ENCODE results near the gene TPSAB1. TPM values are rescaled to one million over a fixed set of nuclear protein-coding genes. Genes with fewer than 3 reads are reported as not detected.
"Not testable (repeated sequence)": the region's sequence is repeated elsewhere in the genome, so short reads cannot be mapped to it uniquely, and the experiment has no call there.

TPSAB1 gene
- total RNA-seq, 3 donors from 2014 or later, result 7.8 to 51.7 (median 46.2) TPM

DNA sequence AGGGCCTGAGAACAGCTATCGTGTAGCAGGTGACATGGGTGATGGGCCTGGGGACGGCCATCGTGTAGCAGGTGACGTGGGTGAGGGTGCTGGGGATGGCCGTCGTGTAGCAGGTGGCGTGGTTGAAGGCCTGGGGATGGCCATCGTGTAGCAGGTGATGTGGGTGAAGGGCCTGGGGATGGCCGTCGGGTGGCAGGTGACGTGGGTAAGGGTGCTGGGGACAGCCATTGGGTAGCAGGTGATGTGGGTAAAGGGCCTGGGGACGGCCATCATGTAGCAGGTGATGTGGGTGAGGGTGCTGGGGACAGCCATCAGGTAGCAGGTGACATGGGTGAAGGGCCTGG, 30.8 kb downstream of the TPSAB1 start:
- peaks cover 7% of the 10 kb centered on the region for H3K4me1 ChIP-seq (ENCODE audit: low read depth)
- TF ChIP-seq, protein P1, sequence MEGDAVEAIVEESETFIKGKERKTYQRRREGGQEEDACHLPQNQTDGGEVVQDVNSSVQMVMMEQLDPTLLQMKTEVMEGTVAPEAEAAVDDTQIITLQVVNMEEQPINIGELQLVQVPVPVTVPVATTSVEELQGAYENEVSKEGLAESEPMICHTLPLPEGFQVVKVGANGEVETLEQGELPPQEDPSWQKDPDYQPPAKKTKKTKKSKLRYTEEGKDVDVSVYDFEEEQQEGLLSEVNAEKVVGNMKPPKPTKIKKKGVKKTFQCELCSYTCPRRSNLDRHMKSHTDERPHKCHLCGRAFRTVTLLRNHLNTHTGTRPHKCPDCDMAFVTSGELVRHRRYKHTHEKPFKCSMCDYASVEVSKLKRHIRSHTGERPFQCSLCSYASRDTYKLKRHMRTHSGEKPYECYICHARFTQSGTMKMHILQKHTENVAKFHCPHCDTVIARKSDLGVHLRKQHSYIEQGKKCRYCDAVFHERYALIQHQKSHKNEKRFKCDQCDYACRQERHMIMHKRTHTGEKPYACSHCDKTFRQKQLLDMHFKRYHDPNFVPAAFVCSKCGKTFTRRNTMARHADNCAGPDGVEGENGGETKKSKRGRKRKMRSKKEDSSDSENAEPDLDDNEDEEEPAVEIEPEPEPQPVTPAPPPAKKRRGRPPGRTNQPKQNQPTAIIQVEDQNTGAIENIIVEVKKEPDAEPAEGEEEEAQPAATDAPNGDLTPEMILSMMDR (IDR thresholded peaks at IDR 0.05), result no peak
- ATAC-seq, result no peak
- no peak for DNase-seq
- H3K36me3 ChIP-seq (ENCODE audit: low read depth), result no peaks in the 10 kb centered on the region
- H3K4me3 ChIP-seq, result no peak overlapping the region
- intact Hi-C loops (cut with DNase I, micrococcal nuclease), result no loop called here
- no peaks in the 10 kb centered on the region for H3K9me3 ChIP-seq

DNA sequence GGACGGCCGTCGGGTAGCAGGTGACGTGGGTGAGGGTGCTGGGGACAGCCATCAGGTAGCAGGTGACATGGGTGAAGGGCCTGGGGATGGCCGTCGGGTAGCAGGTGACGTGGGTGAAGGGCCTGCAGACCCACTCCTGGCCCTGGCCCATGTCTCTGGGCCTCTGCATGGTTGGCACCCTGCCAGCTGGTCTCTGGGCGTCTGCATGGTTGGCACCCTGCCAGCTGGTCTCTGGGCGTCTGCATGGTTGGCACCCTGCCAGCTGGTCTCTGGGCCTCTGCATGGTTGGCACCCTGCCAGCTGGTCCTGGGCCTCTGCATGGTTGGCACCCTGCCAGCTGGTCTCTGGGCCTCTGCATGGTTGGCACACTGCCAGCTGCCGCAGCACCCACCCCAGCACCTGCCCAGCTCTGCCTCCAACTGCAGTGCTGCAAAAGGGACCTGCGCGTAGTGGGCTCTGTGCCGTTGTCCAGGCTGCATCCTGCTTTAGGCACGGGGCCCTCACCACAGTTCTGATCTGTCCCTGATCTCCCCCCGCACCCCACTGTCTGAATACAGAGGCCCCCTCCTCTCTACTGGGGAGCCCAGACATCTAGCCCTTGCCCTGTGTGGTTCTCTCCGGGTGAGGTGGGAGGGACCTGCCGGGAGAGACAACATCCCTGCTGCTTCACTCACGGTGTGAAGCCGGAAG, 31.4 kb downstream of the TPSAB1 start:
- DNase-seq, result peak; percentile 35 to 66 (median 53)

DNA sequence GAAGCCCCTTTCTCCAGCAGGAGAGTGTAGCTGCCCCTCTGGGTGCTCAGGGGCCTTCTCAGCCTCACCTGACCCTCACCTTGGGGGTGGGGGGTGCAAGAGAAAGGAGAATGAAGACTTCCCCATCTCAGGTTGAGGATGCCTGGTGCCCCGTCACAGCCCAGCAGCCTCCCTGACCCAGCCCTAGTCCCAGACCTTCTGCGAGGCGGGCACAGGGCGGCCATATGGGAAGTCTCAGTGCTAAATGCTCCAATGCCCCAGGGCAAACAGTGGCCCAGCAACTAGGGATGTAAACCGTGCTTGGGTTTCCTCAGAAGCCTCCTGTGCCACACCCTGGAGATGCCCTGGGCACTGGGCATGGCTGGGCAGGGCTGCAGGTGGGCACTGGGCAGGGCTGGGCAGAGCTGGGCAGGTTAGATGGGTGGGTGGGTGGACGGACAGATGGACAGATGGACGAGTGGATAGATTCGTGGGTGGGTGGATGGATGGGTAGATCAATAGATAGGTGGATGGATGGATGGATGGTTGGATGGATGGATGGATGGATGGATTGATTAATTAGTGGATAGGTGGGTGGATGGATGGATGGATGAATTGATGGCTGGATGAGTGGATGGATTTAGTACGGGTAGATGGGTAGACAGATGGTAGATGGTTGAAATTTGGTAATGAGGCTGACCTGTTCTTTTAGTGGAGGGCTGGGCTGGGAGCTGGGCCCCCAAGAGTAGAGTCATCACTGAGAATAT, 32.1 kb downstream of the TPSAB1 start:
- Histone ChIP-seq H3K4me3 (no peak overlapping the region), H3K4me1 (ENCODE audit: low read depth) (peaks cover 7% of the 10 kb centered on the region), H3K36me3 (ENCODE audit: low read depth) (no peaks in the 10 kb centered on the region), H3K9me3 (no peaks in the 10 kb centered on the region)
- DNase-seq, result peak in 1 of 3 donors; percentile 23
- intact Hi-C loops (cut with DNase I, micrococcal nuclease), result no loop called here
- TF ChIP-seq, protein P1 (IDR thresholded peaks at IDR 0.05), result no peak
- peak; percentile 19 for ATAC-seq

More for the DNA sequence above, 31.4 kb downstream of the TPSAB1 start:
- H3K9me3 ChIP-seq; intact Hi-C loops (cut with DNase I, micrococcal nuclease); H3K4me3 ChIP-seq; H3K4me1 ChIP-seq (ENCODE audit: low read depth); H3K36me3 ChIP-seq (ENCODE audit: low read depth): not testable (repeated sequence)
- ATAC-seq, result peak; percentile 56

DNA sequence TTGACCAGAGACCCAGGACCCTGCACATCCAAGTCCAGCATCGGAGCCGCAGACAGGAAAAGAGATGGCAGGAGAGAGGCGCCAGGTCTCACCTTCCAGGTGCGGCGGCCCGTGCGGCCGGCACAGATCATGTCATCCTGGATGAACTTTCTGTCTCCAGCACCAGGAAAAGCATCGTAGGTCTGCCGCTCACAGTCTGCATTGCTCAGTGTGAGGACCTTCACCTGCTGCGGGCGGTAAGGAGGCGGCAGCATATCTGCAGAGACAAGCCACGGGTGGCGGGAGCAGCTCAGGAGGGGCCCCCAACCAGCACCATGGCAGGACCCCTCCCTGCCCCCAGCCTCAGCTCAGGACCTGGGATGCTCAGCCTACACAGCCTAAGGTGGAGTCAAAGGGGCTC, 33.3 kb downstream of the TPSAB1 start:
- no peak overlapping the region for H3K4me3 ChIP-seq
- ATAC-seq (no peak), DNase-seq (no peak)
- TF ChIP-seq, protein P1 (IDR thresholded peaks at IDR 0.05), result no peak
- intact Hi-C loops (cut with DNase I, micrococcal nuclease), result no loop called here
- peaks cover 7% of the 10 kb centered on the region for H3K4me1 ChIP-seq (ENCODE audit: low read depth)
- H3K36me3 ChIP-seq (ENCODE audit: low read depth), result no peaks in the 10 kb centered on the region
- H3K9me3 ChIP-seq, result no peaks in the 10 kb centered on the region

DNA sequence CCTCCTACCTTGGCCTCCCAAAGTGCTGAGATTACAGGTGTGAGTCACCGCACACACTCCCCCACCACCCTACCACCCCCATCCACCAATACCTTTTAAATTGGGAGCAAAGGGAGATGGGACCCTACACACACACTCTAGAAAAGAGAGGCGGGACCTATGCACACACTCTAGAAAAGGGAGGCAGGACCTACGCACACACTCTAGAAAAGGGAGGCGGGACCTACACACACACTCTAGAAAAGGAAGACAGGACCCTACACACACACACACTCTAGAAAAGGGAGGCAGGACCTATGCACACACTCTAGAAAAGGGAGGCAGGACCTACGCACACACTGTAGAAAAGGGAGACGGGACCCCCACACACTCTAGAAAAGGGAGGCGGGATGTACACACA, 34.3 kb downstream of the TPSAB1 start:
- TF ChIP-seq, protein P1 (IDR thresholded peaks at IDR 0.05), result no peak
- DNase-seq, result no peak
- intact Hi-C loops (cut with DNase I, micrococcal nuclease), result no loop called here
- Histone ChIP-seq H3K4me1 (ENCODE audit: low read depth) (peaks cover 7% of the 10 kb centered on the region), H3K36me3 (ENCODE audit: low read depth) (no peaks in the 10 kb centered on the region), H3K9me3 (no peaks in the 10 kb centered on the region), H3K4me3 (no peak overlapping the region)
- ATAC-seq, result no peak

DNA sequence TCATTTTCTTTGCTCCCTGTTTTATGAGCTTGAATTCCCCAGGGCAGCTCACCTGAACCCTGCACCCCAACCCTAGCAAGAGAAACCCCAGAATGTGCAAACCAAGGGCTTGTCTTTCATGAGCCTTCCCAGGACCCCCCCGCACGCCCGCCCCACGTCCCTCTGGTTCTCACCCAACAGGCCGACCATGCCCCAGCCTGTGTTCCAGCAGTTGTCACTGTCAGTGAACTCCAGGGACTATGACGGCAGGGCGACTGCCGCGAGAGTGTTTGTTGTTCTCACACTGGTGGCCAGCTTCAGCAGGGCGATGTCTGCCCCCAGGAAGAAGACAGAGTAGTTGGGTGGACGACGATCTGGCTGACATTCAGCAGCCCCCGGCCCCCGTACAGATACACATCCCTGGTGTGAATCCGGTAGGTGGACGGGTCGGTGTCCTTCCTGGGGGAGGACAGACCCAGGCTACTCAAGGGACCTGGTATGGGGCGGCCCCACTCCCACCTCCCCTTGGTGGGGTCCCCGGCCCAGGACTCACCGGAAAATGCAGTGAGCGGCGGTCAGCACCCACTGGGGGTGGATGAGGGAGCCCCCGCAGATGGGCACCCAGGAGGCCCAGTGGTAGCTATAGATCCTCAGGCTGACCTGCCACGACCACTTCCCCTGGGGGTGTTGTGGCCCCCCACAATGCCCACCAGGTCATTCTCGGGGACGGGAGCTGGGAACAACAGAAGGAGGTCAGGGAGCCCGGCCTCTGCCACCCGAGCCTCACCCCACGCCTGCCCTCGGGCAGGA, 35.5 kb downstream of the TPSAB1 start:
- intact Hi-C loops (cut with DNase I, micrococcal nuclease), result no loop called here
- H3K9me3 ChIP-seq, result no peaks in the 10 kb centered on the region
- no peak for ATAC-seq
- H3K4me1 ChIP-seq (ENCODE audit: low read depth), result peaks cover 7% of the 10 kb centered on the region
- no peak overlapping the region for H3K4me3 ChIP-seq
- TF ChIP-seq, protein P1 (IDR thresholded peaks at IDR 0.05), result no peak
- H3K36me3 ChIP-seq (ENCODE audit: low read depth), result no peaks in the 10 kb centered on the region
- DNase-seq, result no peak
